NCI-H1436 treated with DMSO at 0.1 percent for 48 hours (cell line): Measurements from ENCODE around the gene RPS14.
"Not testable (repeated sequence)": the region's sequence is repeated elsewhere in the genome, so short reads cannot be mapped to it uniquely, and the experiment has no call there.

Experiments used
- DNase-seq: peaks from one replicate; lab custom pipeline; 2025; lab: John Stamatoyannopoulos, UW

Gene RPS14

GRCh38 chr5:150479416-150479815 lies 29.9 kb upstream of the RPS14 start:
- no peak for DNase-seq

GRCh38 chr5:150476568-150476967 lies 27.0 kb upstream of the RPS14 start:
- DNase-seq: not testable (repeated sequence)

- DNase-seq: no peak
Measured at GRCh38 chr5:150473673-150474358, 24.3 kb upstream of the RPS14 start.

GRCh38 chr5:150469718-150470469 lies 20.4 kb upstream of the RPS14 start:
- DNase-seq: no peak

GRCh38 chr5:150468206-150468605 lies 18.7 kb upstream of the RPS14 start:
- no peak for DNase-seq

GRCh38 chr5:150465927-150466326 lies 16.4 kb upstream of the RPS14 start:
- no peak for DNase-seq

- no peak for DNase-seq
Measured at GRCh38 chr5:150464554-150465012, 15.0 kb upstream of the RPS14 start.

- no peak for DNase-seq
Measured at GRCh38 chr5:150461231-150461630, 11.7 kb upstream of the RPS14 start.

- no peak for DNase-seq
Measured at GRCh38 chr5:150460781-150461180, 11.2 kb upstream of the RPS14 start.

GRCh38 chr5:150458802-150459557 lies 9.4 kb upstream of the RPS14 start:
- no peak for DNase-seq

GRCh38 chr5:150457562-150458240 lies 8.2 kb upstream of the RPS14 start:
- DNase-seq: no peak

- no peak for DNase-seq
Measured at GRCh38 chr5:150457121-150457520, 7.6 kb upstream of the RPS14 start.

GRCh38 chr5:150454492-150455229 lies 5.1 kb upstream of the RPS14 start:
- no peak for DNase-seq

- not testable (repeated sequence) for DNase-seq
Measured at GRCh38 chr5:150454027-150454426, 4.5 kb upstream of the RPS14 start.

- DNase-seq: no peak
Measured at GRCh38 chr5:150452914-150453313, 3.4 kb upstream of the RPS14 start.

GRCh38 chr5:150451594-150451993 lies 2.1 kb upstream of the RPS14 start:
- DNase-seq: no peak

- DNase-seq: no peak
Measured at GRCh38 chr5:150448952-150449516, 505 bp downstream of the RPS14 start.

GRCh38 chr5:150448334-150448733 lies 1.2 kb downstream of the RPS14 start:
- no peak for DNase-seq

- no peak for DNase-seq
Measured at GRCh38 chr5:150447188-150447587, 2.4 kb downstream of the RPS14 start.

- no peak for DNase-seq
Measured at GRCh38 chr5:150446583-150446982, 3.0 kb downstream of the RPS14 start.

GRCh38 chr5:150446088-150446487 lies 3.5 kb downstream of the RPS14 start:
- no peak for DNase-seq
